ENCODE measurements around the gene BST1. TPM values are rescaled to one million over a fixed set of nuclear protein-coding genes. Genes with fewer than 3 reads are reported as not detected.

BST1 gene
- total and polyA plus RNA-seq, 10 of the 15 experiments (the other 5 are each of a cell fraction or from before 2014, with no cell fraction given), result 0.04 to 0.42 (median 0.11) TPM; not detected in 1

DNA sequence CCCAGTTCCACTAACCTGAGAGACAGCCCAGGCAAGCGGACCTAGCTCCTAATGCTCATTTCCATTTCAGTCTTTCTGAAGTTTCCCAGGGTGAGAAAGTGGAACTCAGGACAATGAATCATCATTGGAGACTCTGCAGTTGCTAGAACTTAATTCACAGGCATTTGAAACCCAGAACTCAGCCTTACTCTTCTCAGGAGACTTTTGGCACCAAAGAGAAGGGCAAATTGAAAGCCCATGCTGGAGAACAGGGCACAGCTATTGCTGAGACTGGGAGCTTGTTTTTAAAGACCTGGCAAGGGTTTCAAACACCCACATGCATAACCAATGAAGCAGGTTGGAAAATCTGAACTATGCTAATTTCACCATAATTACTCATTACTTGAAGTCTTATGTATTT is 36.0 kb downstream of the BST1 start:
- POLR2A ChIA-PET, result interaction anchor here (0.6 to 0.7 kb wide), 3 partner anchors 12 to 258 kb away, joined by 3 to 5 read pairs (median 3); no protein-coding TSS in a partner anchor
- H3K27ac ChIP-seq (ENCODE audit: control insufficient read depth, insufficient read depth), result no peak overlapping the region
- FAIRE-seq (no peak), DNase-seq (ENCODE audit: low read depth, low spot score) (no peak), ATAC-seq (no peak)
- H3K9me3 ChIP-seq (replicated peaks; ENCODE audit: control insufficient read depth, insufficient read depth, low read length), result no peaks in the 10 kb centered on the region; the same call in 1 of the 3 replicates
- H3K4me3 ChIP-seq, result no peak overlapping the region
- CTCF ChIA-PET, result interaction anchor here (0.7 to 3.6 kb wide), 7 partner anchors 12 to 217 kb away, joined by 3 to 33 read pairs (median 12); no protein-coding TSS in a partner anchor
- H3K79me2 ChIP-seq (ENCODE audit: control insufficient read depth, insufficient read depth, low read length), result no peaks in the 10 kb centered on the region
- BruUV-seq (replicated peaks), result no TSS peak
- no peak overlapping the region for H3K9ac ChIP-seq (ENCODE audit: control insufficient read depth, insufficient read depth, low read length)
- no peaks in the 10 kb centered on the region for H3K36me3 ChIP-seq (ENCODE audit: control insufficient read depth in 2 of 2, insufficient read depth in 2 of 2, low read length in 1 of 2)
- H3K4me2 ChIP-seq (ENCODE audit: control insufficient read depth, insufficient read depth), result no peak overlapping the region
- no peaks in the 10 kb centered on the region for H3K4me1 ChIP-seq (ENCODE audit: control insufficient read depth, insufficient read depth, low read length)
- no peaks in the 10 kb centered on the region for H4K20me1 ChIP-seq (ENCODE audit: control insufficient read depth, insufficient read depth)
- no peaks in the 10 kb centered on the region; a peak in 1 of 4 replicates for H3K27me3 ChIP-seq (replicated peaks in 1 of 2; ENCODE audit: control insufficient read depth in 2 of 2, insufficient read depth in 2 of 2, low read length in 1 of 2)
- RAD21 ChIA-PET (ENCODE audit: unreplicated experiment), result interaction anchor here (1.3 to 3.5 kb wide), 7 partner anchors 18 to 217 kb away, joined by 3 to 16 read pairs (median 5); no protein-coding TSS in a partner anchor
- H2AFZ ChIP-seq (ENCODE audit: control insufficient read depth, low read depth, low read length), result no peak overlapping the region
- in situ Hi-C loops (cut with MboI), result no loop called here
- WGBS (ENCODE audit: insufficient coverage, insufficient replicate concordance, low lambda C conversion rate, missing lambda C conversion rate), result 0% methylated on average over 1 of the region's 1 CpG
- SMC1A ChIA-PET (ENCODE audit: uncharacterized antibody, unreplicated experiment), result interaction anchor here (0.6 to 3.7 kb wide), 10 partner anchors 8 to 262 kb away, joined by 3 to 29 read pairs (median 7); partner anchors contain the start of gene CD38
- intact Hi-C loops (cut with micrococcal nuclease; ENCODE audit: unreplicated experiment), result no loop called here
- TF ChIP-seq KLF5 (IDR thresholded peaks at IDR 0.05; ENCODE audit: partially characterized antibody) (no peak), RBBP5 (conservative IDR thresholded peaks at IDR 0.05) (no peak), FOXK2 (IDR thresholded peaks at IDR 0.05) (no peak), SREBF2 (IDR thresholded peaks at IDR 0.05; ENCODE audit: low read length) (no peak), DPF2 (IDR thresholded peaks at IDR 0.05) (no peak), KAT2A (conservative IDR thresholded peaks at IDR 0.05; ENCODE audit: control insufficient read depth, low read depth, low read length) (no peak), RAD21 (IDR thresholded peaks at IDR 0.05; ENCODE audit: insufficient read depth, low read depth, low read length) (no peak), GABPA (IDR thresholded peaks at IDR 0.05; ENCODE audit: low read depth) (no peak), RUNX3 (IDR thresholded peaks at IDR 0.05; ENCODE audit: low read length) (no peak)
- TF ChIP-seq, protein P1, sequence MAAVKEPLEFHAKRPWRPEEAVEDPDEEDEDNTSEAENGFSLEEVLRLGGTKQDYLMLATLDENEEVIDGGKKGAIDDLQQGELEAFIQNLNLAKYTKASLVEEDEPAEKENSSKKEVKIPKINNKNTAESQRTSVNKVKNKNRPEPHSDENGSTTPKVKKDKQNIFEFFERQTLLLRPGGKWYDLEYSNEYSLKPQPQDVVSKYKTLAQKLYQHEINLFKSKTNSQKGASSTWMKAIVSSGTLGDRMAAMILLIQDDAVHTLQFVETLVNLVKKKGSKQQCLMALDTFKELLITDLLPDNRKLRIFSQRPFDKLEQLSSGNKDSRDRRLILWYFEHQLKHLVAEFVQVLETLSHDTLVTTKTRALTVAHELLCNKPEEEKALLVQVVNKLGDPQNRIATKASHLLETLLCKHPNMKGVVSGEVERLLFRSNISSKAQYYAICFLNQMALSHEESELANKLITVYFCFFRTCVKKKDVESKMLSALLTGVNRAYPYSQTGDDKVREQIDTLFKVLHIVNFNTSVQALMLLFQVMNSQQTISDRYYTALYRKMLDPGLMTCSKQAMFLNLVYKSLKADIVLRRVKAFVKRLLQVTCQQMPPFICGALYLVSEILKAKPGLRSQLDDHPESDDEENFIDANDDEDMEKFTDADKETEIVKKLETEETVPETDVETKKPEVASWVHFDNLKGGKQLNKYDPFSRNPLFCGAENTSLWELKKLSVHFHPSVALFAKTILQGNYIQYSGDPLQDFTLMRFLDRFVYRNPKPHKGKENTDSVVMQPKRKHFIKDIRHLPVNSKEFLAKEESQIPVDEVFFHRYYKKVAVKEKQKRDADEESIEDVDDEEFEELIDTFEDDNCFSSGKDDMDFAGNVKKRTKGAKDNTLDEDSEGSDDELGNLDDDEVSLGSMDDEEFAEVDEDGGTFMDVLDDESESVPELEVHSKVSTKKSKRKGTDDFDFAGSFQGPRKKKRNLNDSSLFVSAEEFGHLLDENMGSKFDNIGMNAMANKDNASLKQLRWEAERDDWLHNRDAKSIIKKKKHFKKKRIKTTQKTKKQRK (IDR thresholded peaks at IDR 0.05; ENCODE audit: low read depth, low read length), result no peak
- TF ChIP-seq, protein P2, sequence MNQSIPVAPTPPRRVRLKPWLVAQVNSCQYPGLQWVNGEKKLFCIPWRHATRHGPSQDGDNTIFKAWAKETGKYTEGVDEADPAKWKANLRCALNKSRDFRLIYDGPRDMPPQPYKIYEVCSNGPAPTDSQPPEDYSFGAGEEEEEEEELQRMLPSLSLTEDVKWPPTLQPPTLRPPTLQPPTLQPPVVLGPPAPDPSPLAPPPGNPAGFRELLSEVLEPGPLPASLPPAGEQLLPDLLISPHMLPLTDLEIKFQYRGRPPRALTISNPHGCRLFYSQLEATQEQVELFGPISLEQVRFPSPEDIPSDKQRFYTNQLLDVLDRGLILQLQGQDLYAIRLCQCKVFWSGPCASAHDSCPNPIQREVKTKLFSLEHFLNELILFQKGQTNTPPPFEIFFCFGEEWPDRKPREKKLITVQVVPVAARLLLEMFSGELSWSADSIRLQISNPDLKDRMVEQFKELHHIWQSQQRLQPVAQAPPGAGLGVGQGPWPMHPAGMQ (IDR thresholded peaks at IDR 0.05; ENCODE audit: borderline replicate concordance), result no peak
- TF ChIP-seq, protein P3, sequence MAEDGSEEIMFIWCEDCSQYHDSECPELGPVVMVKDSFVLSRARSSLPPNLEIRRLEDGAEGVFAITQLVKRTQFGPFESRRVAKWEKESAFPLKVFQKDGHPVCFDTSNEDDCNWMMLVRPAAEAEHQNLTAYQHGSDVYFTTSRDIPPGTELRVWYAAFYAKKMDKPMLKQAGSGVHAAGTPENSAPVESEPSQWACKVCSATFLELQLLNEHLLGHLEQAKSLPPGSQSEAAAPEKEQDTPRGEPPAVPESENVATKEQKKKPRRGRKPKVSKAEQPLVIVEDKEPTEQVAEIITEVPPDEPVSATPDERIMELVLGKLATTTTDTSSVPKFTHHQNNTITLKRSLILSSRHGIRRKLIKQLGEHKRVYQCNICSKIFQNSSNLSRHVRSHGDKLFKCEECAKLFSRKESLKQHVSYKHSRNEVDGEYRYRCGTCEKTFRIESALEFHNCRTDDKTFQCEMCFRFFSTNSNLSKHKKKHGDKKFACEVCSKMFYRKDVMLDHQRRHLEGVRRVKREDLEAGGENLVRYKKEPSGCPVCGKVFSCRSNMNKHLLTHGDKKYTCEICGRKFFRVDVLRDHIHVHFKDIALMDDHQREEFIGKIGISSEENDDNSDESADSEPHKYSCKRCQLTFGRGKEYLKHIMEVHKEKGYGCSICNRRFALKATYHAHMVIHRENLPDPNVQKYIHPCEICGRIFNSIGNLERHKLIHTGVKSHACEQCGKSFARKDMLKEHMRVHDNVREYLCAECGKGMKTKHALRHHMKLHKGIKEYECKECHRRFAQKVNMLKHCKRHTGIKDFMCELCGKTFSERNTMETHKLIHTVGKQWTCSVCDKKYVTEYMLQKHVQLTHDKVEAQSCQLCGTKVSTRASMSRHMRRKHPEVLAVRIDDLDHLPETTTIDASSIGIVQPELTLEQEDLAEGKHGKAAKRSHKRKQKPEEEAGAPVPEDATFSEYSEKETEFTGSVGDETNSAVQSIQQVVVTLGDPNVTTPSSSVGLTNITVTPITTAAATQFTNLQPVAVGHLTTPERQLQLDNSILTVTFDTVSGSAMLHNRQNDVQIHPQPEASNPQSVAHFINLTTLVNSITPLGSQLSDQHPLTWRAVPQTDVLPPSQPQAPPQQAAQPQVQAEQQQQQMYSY (CRISPR knock-in tag; IDR thresholded peaks at IDR 0.05), result no peak
- TF ChIP-seq, protein P4, sequence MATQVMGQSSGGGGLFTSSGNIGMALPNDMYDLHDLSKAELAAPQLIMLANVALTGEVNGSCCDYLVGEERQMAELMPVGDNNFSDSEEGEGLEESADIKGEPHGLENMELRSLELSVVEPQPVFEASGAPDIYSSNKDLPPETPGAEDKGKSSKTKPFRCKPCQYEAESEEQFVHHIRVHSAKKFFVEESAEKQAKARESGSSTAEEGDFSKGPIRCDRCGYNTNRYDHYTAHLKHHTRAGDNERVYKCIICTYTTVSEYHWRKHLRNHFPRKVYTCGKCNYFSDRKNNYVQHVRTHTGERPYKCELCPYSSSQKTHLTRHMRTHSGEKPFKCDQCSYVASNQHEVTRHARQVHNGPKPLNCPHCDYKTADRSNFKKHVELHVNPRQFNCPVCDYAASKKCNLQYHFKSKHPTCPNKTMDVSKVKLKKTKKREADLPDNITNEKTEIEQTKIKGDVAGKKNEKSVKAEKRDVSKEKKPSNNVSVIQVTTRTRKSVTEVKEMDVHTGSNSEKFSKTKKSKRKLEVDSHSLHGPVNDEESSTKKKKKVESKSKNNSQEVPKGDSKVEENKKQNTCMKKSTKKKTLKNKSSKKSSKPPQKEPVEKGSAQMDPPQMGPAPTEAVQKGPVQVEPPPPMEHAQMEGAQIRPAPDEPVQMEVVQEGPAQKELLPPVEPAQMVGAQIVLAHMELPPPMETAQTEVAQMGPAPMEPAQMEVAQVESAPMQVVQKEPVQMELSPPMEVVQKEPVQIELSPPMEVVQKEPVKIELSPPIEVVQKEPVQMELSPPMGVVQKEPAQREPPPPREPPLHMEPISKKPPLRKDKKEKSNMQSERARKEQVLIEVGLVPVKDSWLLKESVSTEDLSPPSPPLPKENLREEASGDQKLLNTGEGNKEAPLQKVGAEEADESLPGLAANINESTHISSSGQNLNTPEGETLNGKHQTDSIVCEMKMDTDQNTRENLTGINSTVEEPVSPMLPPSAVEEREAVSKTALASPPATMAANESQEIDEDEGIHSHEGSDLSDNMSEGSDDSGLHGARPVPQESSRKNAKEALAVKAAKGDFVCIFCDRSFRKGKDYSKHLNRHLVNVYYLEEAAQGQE (IDR thresholded peaks at IDR 0.05; ENCODE audit: low read depth, low read length), result no peak
